HEK293 (cell line): ENCODE results near the gene LYPD5.
A peak's percentile ranks its signal among the peaks of the same experiment; 100 is the strongest.
"Not testable (repeated sequence)": the region's sequence is repeated elsewhere in the genome, so short reads cannot be mapped to it uniquely, and the experiment has no call there.

ENCODE experiments used
- CTCF ChIA-PET: fragments of 350-600 bp; formaldehyde crosslinking; extraction: SDS; loops from one replicate; lab custom pipeline; 2021; ENCODE audit warnings: antibody characterized with exemption; lab: Yijun Ruan, JAX
- POLR2A ChIA-PET: fragments of 300-600 bp; formaldehyde crosslinking; extraction: SDS; loops from one replicate; lab custom pipeline; 2020; ENCODE audit warnings: antibody characterized with exemption, inconsistent platforms; lab: Yijun Ruan, JAX
- H3K27ac ChIP-seq: fragments of 200-500 bp; sonication (Bioruptor generic); 2 replicates; pipeline ENCODE4 v1.5.1; 2014; ENCODE audit warnings: low read depth, low read length, control low read depth, inconsistent platforms; ENCODE audit errors: extremely low read depth
- H3K36me3 ChIP-seq, 2 experiments: fragments of 200-500 bp in 1 of 2; sonication (Bioruptor generic) in 1 of 2; 1 replicate in 1 of 2; 2 replicates in 1 of 2; pipeline ENCODE4 v1.5.1; 2014 to 2017; ENCODE audit warnings: inconsistent platforms in 2 of 2, low read length in 2 of 2; ENCODE audit not compliant: control insufficient read depth in 2 of 2, insufficient read depth in 1 of 2
- H3K4me1 ChIP-seq: fragments of 200-500 bp; sonication (Bioruptor generic); 2 replicates; pipeline ENCODE4 v1.5.1; 2014; ENCODE audit warnings: mild to moderate bottlenecking, low read length, inconsistent platforms; ENCODE audit not compliant: control insufficient read depth, insufficient read depth
- H3K4me3 ChIP-seq: 2 replicates; pipeline ENCODE4 v1.5.1; 2011; ENCODE audit warnings: low read depth, mild to moderate bottlenecking, control low read depth, low read length, moderate library complexity
- H3K9me3 ChIP-seq: fragments of 200-500 bp; sonication (Bioruptor generic); 2 replicates; pipeline ENCODE4 v1.5.1; 2014; ENCODE audit warnings: low read depth, low read length, inconsistent platforms; ENCODE audit not compliant: control insufficient read depth, insufficient read depth
- EGR2 ChIP-seq: fragments of 450-650 bp; formaldehyde crosslinking; IDR thresholded peaks from 2 replicates; pipeline ENCODE4 v1.5.1; 2016; ENCODE audit warnings: low read depth, missing biosample characterization, missing genetic modification characterization
- KLF8 ChIP-seq: fragments of 450-650 bp; formaldehyde crosslinking; IDR thresholded peaks from 2 replicates; pipeline ENCODE4 v1.5.1; 2016; ENCODE audit warnings: missing biosample characterization, missing genetic modification characterization
- PRDM10 ChIP-seq: fragments of 450-650 bp; formaldehyde crosslinking; IDR thresholded peaks from 2 replicates; pipeline ENCODE4 v1.5.1; 2016; ENCODE audit warnings: missing biosample characterization, missing genetic modification characterization
- SCRT1 ChIP-seq: fragments of 450-650 bp; formaldehyde crosslinking; IDR thresholded peaks from 2 replicates; pipeline ENCODE4 v1.5.1; 2016; ENCODE audit warnings: missing biosample characterization, missing genetic modification characterization, borderline replicate concordance
- ZFHX2 ChIP-seq: fragments of 450-650 bp; formaldehyde crosslinking; conservative IDR thresholded peaks from 2 replicates; pipeline ENCODE4 v1.5.1; 2016; ENCODE audit warnings: missing biosample characterization, missing genetic modification characterization
- ZNF10 ChIP-seq: fragments of 450-650 bp; formaldehyde crosslinking; IDR thresholded peaks from 2 replicates; pipeline ENCODE4 v1.5.1; 2017; ENCODE audit warnings: missing biosample characterization, missing genetic modification characterization
- ZNF121 ChIP-seq: fragments of 450-650 bp; formaldehyde crosslinking; IDR thresholded peaks from 2 replicates; pipeline ENCODE4 v1.5.1; 2016; ENCODE audit warnings: missing biosample characterization, missing genetic modification characterization
- ZNF146 ChIP-seq: fragments of 450-650 bp; formaldehyde crosslinking; IDR thresholded peaks from 2 replicates; pipeline ENCODE4 v1.5.1; 2016; ENCODE audit warnings: missing biosample characterization, missing genetic modification characterization
- ZNF211 ChIP-seq: fragments of 450-650 bp; formaldehyde crosslinking; IDR thresholded peaks from 2 replicates; pipeline ENCODE4 v1.5.1; 2016; ENCODE audit warnings: low read depth, missing biosample characterization, missing genetic modification characterization
- ZNF223 ChIP-seq: fragments of 450-650 bp; formaldehyde crosslinking; IDR thresholded peaks from 2 replicates; pipeline ENCODE4 v1.5.1; 2016; ENCODE audit warnings: missing biosample characterization, missing genetic modification characterization
- ZNF335 ChIP-seq: fragments of 450-650 bp; formaldehyde crosslinking; conservative IDR thresholded peaks from 2 replicates; pipeline ENCODE4 v1.5.1; 2016; ENCODE audit warnings: missing biosample characterization, missing genetic modification characterization
- ZNF362 ChIP-seq: fragments of 450-650 bp; formaldehyde crosslinking; IDR thresholded peaks from 2 replicates; pipeline ENCODE4 v1.5.1; 2016; ENCODE audit warnings: missing biosample characterization, missing genetic modification characterization
- ZNF394 ChIP-seq: fragments of 450-650 bp; formaldehyde crosslinking; IDR thresholded peaks from 2 replicates; pipeline ENCODE4 v1.5.1; 2016; ENCODE audit warnings: missing biosample characterization, missing genetic modification characterization, mild to moderate bottlenecking, moderate library complexity, borderline replicate concordance
- ZNF416 ChIP-seq: fragments of 450-650 bp; formaldehyde crosslinking; IDR thresholded peaks from 2 replicates; pipeline ENCODE4 v1.5.1; 2016; ENCODE audit warnings: missing biosample characterization, missing genetic modification characterization

The LYPD5 gene

GRCh38 chr19:43765109-43765876, 37.0 kb downstream of the LYPD5 start (continued):
- TF ChIP-seq ZNF10 (tag by site-specific recombination), result peak; percentile 23; the same call in 1 of the 2 replicates
- peak; percentile 52; the same call in 1 of the 2 replicates for TF ChIP-seq KLF8 (tag by site-specific recombination)
- TF ChIP-seq ZNF394 (tag by site-specific recombination), result peak; percentile 45; the same call in 1 of the 2 replicates

- not testable (repeated sequence) for H3K4me3 ChIP-seq, H3K4me1 ChIP-seq, H3K36me3 ChIP-seq, H3K9me3 ChIP-seq
- peak overlapping the region; percentile 3; the same call in 1 of the 2 replicates for H3K27ac ChIP-seq
- ChIA-PET CTCF (interaction anchor here (0.7 to 17.4 kb wide), 15 partner anchors 10 to 326 kb away, joined by 3 to 213 read pairs (median 5); partner anchors contain the start of genes KCNN4, PLAUR, SMG9 and ZNF283), POLR2A (interaction anchor here (0.6 to 4.3 kb wide), 8 partner anchors 9 to 171 kb away, joined by 3 to 43 read pairs (median 4); partner anchors contain the start of genes PLAUR, SMG9 and ZNF45)
- TF ChIP-seq ZNF335 (peak; percentile 43; the same call in 1 of the 2 replicates), ZNF416 (0 out of 2 replicates have a peak, but pooled peaks have one; percentile 5)
Measured at GRCh38 chr19:43764684-43765083, 37.6 kb downstream of the LYPD5 start.

GRCh38 chr19:43763473-43763939, 38.7 kb downstream of the LYPD5 start:
- CTCF ChIA-PET, result interaction anchor here (0.5 to 11.8 kb wide), 15 partner anchors 9 to 374 kb away, joined by 3 to 213 read pairs (median 4); partner anchors contain the start of genes IRGQ, KCNN4, SMG9 and ZNF576
- Histone ChIP-seq H3K4me1 (peaks cover 16% of the 10 kb centered on the region), H3K9me3 (no peaks in the 10 kb centered on the region), H3K4me3 (no peak overlapping the region), H3K27ac (no peak overlapping the region), H3K36me3 (no peaks in the 10 kb centered on the region; a peak in 1 of 3 replicates)
- POLR2A ChIA-PET, result interaction anchor here (3.5 to 4.3 kb wide), 2 partner anchors 8 to 94 kb away, joined by 24 to 43 read pairs; partner anchors contain the start of genes PLAUR and SMG9
- TF ChIP-seq ZFHX2 (tag by site-specific recombination) (peak; percentile 92), ZNF223 (0 out of 2 replicates have a peak, but pooled peaks have one; percentile 32), EGR2 (tag by site-specific recombination) (peak; percentile 93), ZNF211 (tag by site-specific recombination) (no peak), PRDM10 (peak; percentile 97), SCRT1 (tag by site-specific recombination) (no peak)

- H3K4me3 ChIP-seq, result no peak overlapping the region
- no peaks in the 10 kb centered on the region; a peak in 1 of 3 replicates for H3K36me3 ChIP-seq
- no peaks in the 10 kb centered on the region for H3K9me3 ChIP-seq
- TF ChIP-seq ZNF146 (tag by site-specific recombination) (peak; percentile 99), ZNF121 (tag by site-specific recombination) (peak; percentile 33; the same call in 1 of the 2 replicates), ZNF362 (tag by site-specific recombination) (no peak)
- POLR2A ChIA-PET, result interaction anchor here (0.6 to 4.3 kb wide), 4 partner anchors 7 to 93 kb away, joined by 3 to 43 read pairs (median 14); partner anchors contain the start of genes PLAUR, SMG9 and ZNF283
- peaks cover 16% of the 10 kb centered on the region for H3K4me1 ChIP-seq
- H3K27ac ChIP-seq, result no peak overlapping the region
- CTCF ChIA-PET, result interaction anchor here (0.6 to 11.8 kb wide), 13 partner anchors 8 to 169 kb away, joined by 3 to 213 read pairs (median 4); partner anchors contain the start of genes IRGQ, KCNN4, SMG9 and ZNF576
Measured at GRCh38 chr19:43762814-43763213, 39.4 kb downstream of the LYPD5 start.
